GM18507 (cell line): Measurements from ENCODE around the gene MTFP1.

Experiments used
- DNase-seq: peaks from one replicate; pipeline ENCODE4 v3.0.0; 2011; ENCODE audit warnings: low read depth; ENCODE audit not compliant: insufficient read length; ENCODE audit errors: extremely low spot score
- FAIRE-seq: peaks from 2 replicates; lab custom pipeline; 2011; peaks lifted over from hg19 to GRCh38; lab: Jason Lieb, UNC

MTFP1 gene

GRCh38 chr22:30474683-30475424 is 49.3 kb downstream of the MTFP1 start:
- FAIRE-seq = no peak
- DNase-seq = no peak
